ENCODE measurements around the gene TSC22D4.

The TSC22D4 gene

GRCh38 chr7:100493476-100494264 is 14.7 kb upstream of the TSC22D4 start:
- peak overlapping the region in 1 of 3 experiments; percentile 48 for H3K27ac Mint-ChIP-seq
- H3K27me3 Mint-ChIP-seq (ENCODE audit: low read depth) = peaks cover 25% of the 10 kb centered on the region
- peaks cover 19% of the 10 kb centered on the region for H3K36me3 Mint-ChIP-seq (ENCODE audit: low read depth)
- H3K4me1 Mint-ChIP-seq = peaks cover 18% of the 10 kb centered on the region
- no peak for TF ChIP-seq CTCF (IDR thresholded peaks at IDR 0.05; ENCODE audit: unreplicated experiment in 3 of 3)
- H3K9me3 Mint-ChIP-seq = no peaks in the 10 kb centered on the region
- peak overlapping the region in 2 of 3 experiments; percentile 70 to 72 for H3K4me3 Mint-ChIP-seq

DNA sequence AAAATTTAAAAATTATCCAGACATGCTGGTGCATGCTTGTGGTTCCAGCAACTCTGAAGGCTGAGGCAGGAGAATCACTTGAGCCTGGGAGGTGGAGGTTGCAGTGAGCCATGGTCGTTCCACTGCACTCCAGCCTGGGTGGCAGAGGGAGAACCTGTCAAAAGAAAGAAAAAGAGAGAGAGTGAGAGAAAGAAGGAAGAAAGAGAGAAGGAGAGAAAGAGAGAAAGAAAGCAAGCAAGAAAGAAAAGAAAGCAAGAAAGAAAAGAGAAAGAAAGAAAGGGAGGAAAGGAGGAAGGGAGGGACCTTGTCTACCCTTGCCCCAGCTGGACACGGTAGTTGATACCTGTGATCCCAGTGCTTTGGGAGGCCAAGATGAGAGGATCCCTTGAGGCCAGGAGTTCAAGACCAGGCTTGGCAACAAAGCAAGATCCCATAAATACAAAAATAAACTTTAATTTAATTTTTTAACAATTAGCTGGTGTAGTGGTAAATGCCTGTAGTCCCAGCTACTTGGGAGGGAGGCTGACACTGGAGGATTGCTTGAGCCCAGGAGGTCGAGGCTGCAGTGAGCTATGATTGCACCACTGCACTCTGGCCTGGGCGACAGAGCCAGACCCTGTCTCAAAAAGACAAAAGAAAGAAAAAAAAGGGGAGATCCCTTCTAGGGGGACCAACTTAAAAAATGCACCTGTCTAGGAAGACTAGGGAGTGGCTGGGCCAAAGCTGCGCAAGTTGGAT is 13.9 kb upstream of the TSC22D4 start:
- no peak for TF ChIP-seq CTCF (IDR thresholded peaks at IDR 0.05; ENCODE audit: unreplicated experiment in 3 of 3)
- Mint-ChIP-seq H3K9me3 (no peaks in the 10 kb centered on the region), H3K27ac (peak overlapping the region in 1 of 3 experiments; percentile 74), H3K4me1 (peaks cover 18% of the 10 kb centered on the region), H3K36me3 (ENCODE audit: low read depth) (peaks cover 19% of the 10 kb centered on the region), H3K27me3 (ENCODE audit: low read depth) (peaks cover 25% of the 10 kb centered on the region), H3K4me3 (peak overlapping the region; percentile 62 to 72 (median 70))

DNA sequence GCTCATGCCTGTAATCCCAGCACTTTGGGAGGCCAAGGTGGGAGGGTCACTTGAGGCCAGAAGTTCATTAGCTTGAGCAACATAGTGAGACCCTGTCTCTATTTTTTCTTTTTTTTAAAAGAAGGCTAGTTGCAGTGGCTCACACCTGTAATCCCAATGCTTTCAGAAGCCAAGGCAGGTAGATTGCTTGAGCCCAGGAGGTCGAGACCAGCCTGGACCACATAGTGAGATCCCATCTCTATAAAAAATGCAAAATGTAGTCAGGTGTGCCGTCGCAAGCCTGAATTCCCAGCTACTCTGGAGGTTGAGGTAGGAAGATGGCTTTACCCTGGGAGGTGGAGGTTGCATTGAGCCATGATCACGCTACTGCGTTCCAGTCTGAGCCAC is 12.2 kb upstream of the TSC22D4 start:
- H3K4me3 Mint-ChIP-seq = peak overlapping the region in 1 of 3 experiments; percentile 51
- no peak overlapping the region for H3K27ac Mint-ChIP-seq
- peaks cover 18% of the 10 kb centered on the region for H3K4me1 Mint-ChIP-seq
- no peak for TF ChIP-seq CTCF (IDR thresholded peaks at IDR 0.05; ENCODE audit: unreplicated experiment in 3 of 3)
- H3K27me3 Mint-ChIP-seq (ENCODE audit: low read depth) = peaks cover 22% of the 10 kb centered on the region
- no peaks in the 10 kb centered on the region for H3K9me3 Mint-ChIP-seq
- H3K36me3 Mint-ChIP-seq (ENCODE audit: low read depth) = peaks cover 17% of the 10 kb centered on the region

DNA sequence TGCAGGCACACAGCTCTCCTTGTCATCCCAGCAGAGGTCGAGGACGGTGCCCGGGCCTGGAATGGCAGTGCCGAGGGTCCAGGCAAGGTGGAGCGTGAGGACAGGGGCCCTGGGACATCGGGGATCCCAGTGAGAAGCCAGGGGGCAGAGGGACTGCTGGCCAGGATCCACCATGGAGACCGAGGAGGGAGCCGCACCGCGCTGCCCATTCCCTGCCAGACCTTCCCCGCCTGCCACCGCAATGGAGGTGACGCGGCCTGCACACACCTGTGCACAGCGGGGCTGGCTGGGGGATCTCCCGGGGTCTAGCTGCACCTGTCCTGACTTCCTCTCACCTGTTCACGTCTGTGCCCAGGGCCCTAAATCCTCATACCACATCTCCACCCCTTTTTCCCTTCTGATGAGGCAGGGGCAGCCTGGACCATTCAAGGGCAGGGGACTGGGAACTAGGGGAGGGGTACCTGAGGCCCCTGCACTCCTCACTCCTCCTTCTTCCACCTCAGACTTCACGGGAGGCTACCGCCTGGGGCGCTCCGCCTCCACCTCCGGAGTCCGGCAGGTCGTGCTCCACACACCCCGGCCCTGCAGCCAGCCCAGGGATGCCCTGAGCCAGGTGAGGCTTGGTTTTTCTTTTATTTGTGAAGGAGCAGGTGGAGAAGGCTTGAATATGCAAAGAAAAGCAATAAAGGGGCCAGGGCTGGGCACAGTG is 11.6 kb upstream of the TSC22D4 start:
- Mint-ChIP-seq H3K4me3 (no peak overlapping the region), H3K4me1 (peaks cover 23% of the 10 kb centered on the region), H3K27ac (peak overlapping the region in 1 of 3 experiments; percentile 60), H3K27me3 (ENCODE audit: low read depth) (peaks cover 21% of the 10 kb centered on the region), H3K9me3 (no peaks in the 10 kb centered on the region), H3K36me3 (ENCODE audit: low read depth) (peaks cover 14% of the 10 kb centered on the region)
- TF ChIP-seq CTCF (IDR thresholded peaks at IDR 0.05; ENCODE audit: unreplicated experiment in 3 of 3) = no peak

GRCh38 chr7:100489824-100490223 is 10.8 kb upstream of the TSC22D4 start:
- peaks cover 26% of the 10 kb centered on the region for H3K4me1 Mint-ChIP-seq
- peaks cover 20% of the 10 kb centered on the region for H3K27me3 Mint-ChIP-seq (ENCODE audit: low read depth)
- H3K4me3 Mint-ChIP-seq = peak overlapping the region in 2 of 3 experiments; percentile 34 to 49
- peaks cover 7% of the 10 kb centered on the region for H3K36me3 Mint-ChIP-seq (ENCODE audit: low read depth)
- H3K27ac Mint-ChIP-seq = peak overlapping the region; percentile 4 to 60 (median 59)
- H3K9me3 Mint-ChIP-seq = no peaks in the 10 kb centered on the region
- no peak for TF ChIP-seq CTCF (IDR thresholded peaks at IDR 0.05; ENCODE audit: unreplicated experiment in 3 of 3)

Measured in nephron (organoid).